ENCODE measurements around the gene PLAAT2.
"Not testable (repeated sequence)": the region's sequence is repeated elsewhere in the genome, so short reads cannot be mapped to it uniquely, and the experiment has no call there.

The PLAAT2 gene

DNA sequence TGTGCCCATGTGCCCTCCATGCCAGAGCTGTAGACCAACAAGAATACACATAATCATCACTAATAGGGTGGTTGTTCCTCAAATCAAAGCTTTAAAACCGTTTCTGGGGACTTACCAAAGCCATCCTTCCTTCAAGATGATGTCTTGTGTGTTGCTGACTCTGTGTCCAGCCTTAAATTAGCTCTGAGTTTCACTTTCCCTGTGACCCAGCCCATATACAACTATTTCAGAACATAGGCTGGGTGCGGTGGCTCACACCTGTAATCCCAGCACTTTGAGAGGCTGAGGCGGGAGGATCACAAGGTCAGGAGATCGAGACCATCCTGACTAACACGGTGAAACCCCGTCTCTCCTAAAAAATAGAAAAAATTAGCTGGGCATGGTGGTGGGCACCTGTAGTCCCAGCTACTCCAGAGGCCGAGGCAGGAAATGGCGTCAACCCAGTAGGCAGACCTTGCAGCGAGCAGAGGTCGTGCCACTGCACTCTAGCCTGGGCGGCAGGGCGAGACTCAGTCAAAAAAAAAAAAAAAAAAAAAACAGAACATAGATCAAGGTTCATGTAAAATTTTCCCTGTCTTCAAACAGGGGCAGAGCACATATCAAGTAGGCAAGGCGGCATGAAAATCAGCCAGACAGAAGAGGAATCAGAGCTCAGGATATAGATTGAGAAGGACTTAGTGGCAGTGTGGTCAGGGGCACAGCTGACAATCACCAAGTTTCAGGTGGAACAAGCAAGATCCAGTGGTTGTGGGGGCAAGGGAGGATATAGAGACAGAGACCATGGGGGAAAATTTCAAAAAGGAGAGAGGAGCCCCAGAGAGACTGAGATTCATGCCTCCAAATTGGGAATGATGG is at the start of gene PLAAT2:
Gene PLAAT2 (minus strand): TSS at position 179 of the 855 bp plus-strand sequence. CDS start 55 bp downstream, at position 124.
- DNase-seq, result no peak

DNA sequence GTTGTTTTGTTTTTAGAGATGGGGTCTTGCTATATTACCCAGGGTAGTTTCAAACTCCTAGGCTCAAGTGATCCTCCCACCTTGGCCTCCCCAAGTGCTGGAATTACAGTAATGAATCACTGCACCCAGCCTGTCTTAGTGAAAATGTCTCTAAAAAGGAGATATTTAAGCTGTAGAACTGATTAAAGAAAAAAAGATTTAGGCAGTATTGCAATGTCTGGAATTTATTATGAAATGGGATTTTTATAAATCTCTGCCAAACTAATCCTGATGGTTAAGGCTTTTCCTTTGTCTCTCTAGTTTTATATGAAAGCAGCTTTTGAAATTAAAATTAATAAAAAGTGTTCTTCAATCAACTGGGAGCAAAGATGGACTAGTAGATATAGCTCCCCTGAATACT is 49.0 kb upstream of the PLAAT2 start:
- no peak for DNase-seq

DNA sequence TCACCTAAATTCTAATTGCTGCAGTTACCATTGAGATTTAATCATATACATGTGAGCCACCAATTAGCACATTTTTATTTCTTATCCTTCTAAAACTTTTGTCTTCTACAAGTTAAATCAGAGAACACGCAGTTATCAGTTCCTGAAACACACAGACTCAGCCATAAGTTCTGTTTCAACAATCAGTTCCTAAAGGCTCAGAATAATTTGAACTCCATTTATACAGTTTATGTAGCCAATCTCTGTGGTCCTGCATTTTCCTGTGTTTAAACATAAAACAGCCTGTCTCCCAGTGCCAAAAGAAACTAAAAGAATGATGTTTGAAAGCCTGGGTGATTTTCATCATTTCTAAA is 48.2 kb upstream of the PLAAT2 start:
- no peak for DNase-seq

DNA sequence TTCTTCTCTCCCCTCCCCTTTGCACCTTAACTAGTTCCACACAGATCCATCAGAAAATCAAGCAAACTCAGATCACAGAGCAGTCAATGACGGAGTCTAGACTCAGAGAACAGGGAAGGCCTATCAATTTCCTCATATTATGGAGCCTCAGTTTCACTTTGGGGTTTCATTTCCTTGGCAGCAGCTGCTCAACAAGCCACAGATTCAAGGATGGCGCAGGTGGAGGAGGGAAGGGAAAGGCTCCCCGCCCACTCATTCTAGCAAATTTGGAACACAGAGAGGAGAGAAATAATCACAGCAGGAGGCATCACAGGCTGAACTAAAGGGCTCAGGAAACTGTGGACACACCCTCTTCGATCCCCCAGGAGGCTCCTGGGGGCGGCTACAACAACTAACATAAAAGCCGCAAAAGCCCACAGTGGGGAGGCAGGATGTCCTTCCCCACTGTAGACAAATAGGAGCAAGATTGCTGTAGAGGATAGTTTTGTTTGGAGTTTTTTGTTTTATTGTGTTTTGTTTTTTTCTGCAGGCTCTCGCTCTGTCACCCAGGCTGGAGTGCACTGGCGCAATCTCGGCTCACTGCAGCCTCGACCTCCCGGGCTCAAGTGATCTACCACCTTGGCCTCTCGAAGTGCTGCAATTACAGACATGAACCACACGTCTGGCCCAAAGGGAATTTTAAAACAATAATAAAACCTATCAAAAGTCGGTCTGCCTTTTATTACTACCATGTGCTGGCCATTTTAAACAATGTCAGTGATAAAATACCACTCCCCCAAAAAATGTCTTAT is 47.6 kb upstream of the PLAAT2 start:
- DNase-seq, result no peak

DNA sequence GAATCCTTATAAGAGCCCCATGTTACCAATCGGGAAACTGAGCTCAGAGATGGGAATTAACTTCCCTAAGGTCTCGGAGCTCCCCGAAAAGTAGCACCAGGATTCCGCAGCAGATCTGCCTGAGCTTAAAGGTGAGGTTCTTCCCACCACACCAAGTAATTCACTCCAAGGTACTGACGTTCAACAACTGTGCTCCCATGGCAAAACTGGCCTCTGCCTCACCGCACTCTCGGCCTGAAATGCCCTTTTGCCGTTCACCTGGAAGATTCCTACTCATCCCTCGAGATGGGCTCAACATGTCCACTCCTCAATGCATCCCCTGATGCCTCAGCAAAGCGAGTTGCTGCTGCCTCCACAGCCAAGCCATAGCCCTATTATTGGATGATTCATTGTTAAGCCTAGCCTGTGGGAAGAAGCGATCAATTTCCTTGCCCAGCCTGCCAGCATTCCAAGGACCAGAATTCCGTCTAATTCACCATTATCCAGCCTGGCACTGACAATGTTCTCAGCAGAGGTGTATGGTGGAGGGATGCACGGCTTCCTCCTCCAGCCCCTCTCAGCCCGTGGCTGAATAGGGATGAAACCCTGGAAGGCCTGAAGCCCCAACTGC is 46.9 kb upstream of the PLAAT2 start:
- DNase-seq, result no peak

DNA sequence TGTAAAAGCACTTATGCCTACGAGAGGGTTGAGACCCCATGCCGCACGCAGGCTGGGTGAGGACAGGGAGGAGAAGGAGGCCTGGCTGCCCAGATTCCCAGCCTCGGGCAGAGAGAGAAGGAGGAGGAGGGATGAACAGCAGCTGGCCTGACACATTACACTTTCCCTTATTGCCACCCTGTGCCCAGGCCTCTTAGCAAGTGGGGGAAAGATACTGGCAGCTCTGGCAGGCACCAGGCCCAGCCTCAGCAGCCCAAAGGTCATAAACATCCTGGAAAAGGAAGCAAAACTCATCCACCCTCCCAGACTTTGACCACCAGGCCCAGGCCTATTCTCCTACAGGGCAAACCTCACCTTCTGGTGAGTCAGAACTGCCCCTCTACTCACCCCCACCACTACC is 46.4 kb upstream of the PLAAT2 start:
- no peak for DNase-seq

DNA sequence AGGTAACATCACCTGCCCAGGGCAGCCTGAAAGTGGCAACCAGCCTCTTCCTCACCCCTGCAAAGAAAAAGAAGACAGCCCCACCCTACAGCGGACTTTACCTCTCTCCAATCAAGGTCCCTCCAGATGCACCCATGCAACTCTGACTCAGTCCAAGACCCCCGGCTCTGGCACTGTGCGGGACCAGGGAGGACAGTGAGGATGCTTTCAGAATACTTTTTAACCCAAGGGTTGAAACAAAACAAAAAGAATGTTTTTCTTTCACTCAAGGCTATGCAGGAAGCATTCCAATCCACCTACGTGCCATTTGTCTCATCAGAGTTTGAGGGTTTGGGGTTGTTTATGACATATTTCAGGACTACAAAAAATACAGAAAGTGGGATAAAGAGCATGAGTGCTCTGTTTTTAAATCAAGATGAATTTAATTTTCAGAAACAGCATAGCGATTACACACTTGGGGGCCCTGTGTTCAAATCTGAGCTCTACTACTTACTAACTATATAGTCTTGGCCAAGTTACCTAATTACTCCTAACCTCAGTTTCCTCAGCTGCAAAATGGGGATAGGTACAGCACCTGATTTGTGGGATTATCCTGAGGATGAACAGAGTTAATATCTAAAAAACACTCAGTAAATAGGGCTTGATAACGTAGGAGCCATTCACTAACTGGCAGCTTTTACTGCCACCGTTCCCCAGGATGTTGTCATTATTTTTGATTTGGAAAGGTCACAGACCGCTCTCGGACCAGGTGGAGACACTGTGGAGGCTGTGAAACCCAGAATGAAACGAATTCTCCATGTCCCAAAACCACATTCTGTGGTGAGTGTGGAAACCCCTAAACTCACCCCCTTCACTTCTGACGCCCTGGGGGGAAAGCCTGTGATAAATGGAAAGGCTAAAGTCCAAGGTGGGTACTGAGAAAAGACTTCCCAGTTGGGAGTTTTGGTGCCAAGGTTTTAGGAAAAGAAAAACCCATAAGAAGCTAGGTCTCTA is 45.5 kb upstream of the PLAAT2 start:
- no peak for DNase-seq

DNA sequence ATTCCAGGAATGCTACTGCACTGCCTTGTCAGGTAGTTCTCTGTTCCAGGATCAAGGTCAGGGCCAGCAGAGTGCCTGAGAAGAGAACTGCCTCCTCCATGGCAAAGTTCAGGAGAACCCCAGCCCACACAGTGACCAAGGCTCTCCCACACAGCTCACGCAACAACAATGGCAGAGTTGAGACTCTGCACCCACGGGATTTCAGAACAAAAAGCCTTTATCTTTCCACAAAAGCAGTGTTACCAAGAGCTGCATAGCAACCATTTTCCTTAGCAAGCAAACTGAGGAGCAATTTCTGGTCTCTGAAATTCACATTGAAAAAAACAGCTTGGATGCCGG is 40.0 kb upstream of the PLAAT2 start:
- DNase-seq, result no peak

DNA sequence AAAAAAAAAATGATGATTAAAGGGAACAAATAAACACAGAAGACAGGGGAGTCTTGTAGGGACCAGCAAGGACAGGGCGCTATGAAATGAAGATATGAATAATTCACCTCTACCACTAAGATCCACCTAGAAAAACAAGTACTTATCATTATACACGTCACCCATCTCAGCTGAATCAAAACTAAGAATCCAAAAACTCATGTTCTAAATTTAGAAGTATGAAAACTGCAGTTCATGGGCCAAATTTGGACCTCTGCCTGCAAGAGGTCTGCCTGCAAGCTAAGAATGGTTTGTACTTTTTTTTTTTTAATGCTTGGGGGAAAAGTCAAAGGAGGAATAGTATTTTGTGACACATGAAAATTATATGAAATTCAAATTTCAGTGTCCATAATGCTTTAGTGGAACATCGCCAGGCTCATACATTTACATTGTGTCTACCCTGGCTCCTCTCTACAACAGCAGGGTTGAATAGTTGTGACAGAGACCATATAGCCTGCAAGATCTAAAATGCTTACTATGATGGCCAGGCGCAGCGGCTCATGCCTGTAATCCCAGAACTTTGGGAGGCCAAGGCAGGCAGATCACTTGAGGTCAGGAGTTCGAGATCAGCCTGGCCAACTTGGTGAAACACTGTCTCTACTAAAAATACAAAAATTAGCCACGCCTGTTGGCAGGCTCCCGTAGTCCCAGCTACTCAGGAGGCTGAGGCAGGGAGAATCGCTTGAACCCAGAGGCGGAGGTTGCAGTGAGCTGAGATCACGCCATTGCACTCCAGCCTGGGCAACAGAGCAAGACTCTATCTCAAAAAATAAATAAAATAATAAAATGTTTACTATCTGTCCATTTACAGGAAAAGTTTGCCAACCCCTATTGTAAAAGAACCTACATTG is 39.4 kb upstream of the PLAAT2 start:
- not testable (repeated sequence) for DNase-seq

DNA sequence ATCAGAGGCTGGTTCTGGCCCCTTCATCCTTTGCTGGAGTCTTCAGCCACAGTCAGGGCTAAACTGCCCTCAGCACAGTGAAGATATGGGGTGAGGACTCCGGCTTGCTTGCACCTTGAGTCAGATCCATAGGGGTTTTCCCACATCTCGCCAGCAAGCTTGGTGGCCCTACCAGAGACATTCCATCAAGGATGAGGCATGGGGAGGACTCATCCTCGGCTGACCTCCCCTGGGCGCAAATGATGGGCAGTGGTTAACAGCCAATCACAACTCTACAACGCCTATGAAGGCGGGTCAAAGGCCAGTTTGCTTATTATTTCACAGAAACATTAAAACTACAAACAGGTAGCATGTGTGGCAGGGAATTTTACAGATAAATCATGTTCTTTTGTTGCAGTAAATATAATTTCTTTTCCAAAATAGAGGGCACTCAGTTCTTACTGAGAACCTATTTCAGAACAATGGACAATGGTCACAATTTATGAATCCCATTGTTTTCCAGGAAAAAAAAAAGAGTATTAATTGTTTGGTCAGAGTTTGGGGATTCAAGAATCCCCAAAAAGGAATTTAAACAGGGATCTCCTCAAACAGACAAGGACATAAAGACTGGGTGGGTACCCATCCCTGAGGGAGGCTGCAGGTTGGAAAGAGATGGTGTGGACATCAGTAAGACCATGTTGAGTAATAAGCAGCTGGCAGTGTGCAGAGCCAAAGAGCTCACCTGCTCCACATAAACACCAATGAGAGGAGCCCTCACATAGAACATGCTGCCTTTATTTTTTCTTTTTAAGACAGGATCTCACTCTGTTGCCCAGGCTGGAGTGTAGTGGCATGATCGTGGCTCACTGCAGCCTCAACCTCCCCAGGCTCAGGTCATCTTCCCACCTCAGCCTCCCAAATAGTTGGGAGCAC is 36.3 kb upstream of the PLAAT2 start:
- no peak for DNase-seq

DNA sequence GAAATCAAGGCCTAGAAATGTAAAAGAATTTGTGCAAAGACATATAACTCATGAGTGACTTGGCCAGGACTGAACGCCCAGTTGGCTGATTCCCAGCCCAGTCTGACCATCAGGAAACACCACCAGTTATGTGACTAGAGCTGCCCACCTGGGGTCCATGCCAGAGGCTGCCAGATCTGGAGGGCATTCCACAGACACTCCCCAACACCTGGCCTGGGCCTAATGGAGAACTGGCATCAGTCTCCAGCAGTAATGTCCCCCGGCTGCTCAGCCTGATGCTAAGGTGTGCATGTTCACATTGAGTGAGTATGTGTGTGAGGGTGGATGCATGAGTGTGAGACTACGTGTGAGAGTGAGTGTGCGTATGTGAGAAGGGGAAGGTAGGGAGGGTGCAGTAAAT is 35.4 kb upstream of the PLAAT2 start:
- no peak for DNase-seq

DNA sequence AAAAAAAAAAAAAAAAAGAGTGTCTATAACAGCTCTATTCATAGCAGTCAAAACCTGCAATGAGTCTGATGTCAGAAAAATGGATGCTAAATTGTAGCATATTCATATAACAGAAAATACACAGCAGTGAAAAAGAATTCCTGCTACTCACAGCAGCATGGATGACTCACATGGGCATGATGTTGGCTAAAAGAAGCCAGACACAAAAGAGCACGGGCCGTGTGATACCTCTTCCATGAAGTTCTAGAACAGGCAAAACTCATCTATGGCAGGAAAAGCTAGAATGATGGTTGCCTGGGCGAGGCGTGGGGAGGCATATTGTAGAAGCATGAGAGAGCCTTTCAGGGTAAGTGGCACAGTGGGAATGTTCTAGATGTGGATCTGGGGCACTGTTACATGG is 32.1 kb upstream of the PLAAT2 start:
- no peak for DNase-seq

DNA sequence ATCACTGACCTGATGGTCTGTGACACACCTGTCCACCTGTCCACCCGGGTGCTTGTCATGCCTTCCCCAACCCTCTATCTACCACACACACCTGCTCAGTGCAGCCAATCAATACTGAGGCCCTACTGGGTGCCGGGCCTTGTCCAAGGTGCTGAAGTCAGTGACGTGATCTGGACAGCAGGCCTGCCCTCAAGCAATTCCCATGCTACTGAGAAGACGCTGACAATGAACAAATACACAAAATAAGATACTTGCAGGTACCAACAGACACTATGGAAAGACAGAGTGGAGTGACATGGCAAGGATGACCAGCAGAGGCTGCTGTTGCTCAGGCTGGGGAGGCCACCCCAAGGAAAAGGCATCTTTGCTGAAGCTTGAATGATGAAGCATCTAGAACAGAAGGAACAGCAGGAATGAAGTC is 29.8 kb upstream of the PLAAT2 start:
- DNase-seq, result no peak

DNA sequence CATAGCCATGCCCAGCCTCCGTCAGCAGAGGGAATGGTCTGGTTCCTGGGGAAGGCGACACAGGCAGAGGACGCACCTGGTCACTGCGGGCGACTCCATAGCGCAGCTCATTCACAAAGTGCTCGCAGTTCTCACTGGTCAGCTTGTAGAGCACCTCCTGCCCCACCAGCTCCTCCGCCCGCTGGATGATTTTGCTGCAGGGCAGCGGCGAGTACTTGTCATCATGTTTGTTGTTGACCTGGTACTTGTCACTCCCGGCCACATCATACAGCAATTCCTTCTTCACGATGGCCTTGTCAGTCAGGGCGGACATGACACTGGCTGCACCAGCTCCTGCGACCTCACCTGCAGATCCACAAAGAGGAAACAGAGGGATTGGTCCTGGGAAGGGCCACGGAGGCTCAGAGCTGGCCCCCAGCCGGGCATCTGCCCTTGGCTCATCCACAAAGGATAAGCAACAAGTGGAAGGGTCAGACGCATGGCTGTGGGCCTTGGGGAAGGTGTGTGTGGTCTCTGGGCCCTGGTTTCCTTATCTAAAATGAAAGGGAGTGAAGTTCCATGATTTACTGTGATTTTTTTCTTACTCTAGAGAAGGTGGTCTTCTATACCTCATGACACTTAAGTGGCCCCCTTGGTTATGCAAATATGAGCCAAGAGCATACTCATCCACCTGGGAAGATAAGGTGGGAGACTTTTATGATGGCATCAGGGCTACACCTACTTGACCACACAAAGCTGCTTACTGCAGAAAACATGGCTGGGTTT is 27.0 kb upstream of the PLAAT2 start:
- no peak for DNase-seq

DNA sequence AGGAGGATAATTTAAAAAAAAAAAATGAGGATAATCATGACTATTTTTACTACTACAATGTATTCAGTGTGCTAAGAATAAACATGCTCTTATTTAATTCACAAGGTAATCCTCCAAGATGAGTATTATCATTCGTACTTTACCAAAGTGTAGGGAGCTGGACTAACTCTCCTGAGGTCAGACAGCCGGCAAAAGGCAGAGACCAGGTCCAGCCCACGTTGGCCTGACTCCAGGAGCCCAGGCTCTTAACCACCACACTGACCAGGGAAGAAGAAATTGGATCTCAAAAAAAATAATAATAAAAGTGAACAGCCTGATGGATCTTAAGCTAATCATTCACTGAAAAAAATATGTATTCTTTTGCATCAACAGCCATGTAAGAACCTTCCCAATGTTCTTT is 25.8 kb upstream of the PLAAT2 start:
- DNase-seq, result no peak

DNA sequence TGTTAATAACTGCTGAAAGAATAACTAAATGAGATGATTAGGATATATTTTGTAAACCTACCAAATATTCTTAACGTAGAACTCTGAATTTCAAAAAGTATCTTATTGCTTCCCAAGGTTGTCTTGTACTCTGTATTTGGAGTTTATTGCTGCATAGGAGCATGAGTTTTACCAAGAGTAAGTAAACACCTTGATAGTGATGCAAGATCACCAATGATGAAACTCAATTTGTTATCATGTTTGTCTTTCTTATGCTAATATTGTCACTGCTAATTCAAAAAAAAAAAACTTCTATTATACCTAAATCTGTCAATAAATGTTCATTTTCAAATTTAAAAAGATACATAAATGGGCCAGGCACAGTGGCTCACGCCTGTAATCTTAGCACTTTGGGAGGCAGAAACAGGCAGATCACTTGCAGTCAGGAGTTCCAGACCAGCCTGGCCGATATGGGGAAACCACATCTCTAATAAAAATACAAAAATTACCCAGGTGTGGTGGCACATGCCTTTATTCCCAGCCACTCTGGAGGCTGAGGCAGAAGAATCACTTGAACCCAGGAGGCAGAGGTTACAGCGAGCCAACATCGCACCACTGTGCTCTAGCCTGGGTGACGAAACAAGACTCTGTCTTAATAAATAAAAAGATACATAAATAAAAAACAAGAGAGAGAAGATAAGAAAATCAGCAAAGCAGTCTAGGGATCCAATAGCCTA is 23.4 kb upstream of the PLAAT2 start:
- DNase-seq, result no peak

DNA sequence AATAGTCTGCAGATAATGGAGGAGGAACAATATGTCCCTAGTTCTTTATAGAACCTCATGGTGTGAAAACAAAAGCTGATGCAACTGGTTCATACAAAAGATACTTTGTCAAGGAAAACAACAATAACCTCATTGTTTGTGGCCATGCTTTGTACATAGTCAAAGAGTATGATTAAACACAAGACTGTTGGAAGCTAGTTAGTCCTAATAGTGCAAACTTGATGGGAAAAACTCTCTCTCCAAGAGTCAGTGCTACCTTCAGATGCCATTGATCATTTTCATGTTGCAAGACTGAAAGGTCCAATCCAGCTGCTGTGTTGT is 20.1 kb upstream of the PLAAT2 start:
- no peak for DNase-seq

DNA sequence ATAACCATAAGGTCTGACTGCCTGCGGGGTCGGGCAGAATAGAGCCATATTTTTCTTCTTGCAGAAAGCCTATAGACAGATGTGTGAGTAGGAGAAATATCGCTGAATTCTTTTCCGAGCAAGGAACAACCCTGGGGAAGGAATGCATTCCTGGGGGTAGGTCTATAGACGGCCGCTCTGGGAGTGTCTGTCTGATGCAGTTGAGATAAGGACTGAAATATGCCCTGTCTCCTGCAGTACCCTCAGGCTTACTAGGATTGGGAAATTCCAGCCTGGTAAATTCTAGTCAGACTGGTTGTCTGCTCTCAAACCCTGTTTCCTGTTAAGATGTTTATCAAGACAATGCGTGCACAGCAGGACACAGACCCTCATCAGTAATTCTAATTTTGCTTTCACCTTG is 18.0 kb upstream of the PLAAT2 start:
- not testable (repeated sequence) for DNase-seq

DNA sequence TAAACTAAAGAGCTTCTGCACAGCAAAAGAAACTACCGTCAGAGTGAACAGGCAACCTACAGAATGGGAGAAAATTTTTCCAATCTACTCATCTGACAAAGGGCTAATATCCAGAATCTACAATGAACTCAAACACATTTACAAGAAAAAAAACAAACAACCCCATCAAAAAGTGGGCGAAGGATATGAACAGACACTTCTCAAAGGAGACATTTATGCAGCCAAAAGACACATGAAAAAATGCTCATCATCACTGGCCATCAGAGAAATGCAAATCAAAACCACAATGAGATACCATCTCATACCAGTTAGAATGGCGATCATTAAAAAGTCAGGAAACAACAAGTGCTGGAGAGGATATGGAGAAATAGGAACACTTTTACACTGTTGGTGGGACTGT is 15.7 kb upstream of the PLAAT2 start:
- not testable (repeated sequence) for DNase-seq
